GM21576 (cell line): Measurements from ENCODE around the gene ADGRA3.
"Not testable (repeated sequence)": the region's sequence is repeated elsewhere in the genome, so short reads cannot be mapped to it uniquely, and the experiment has no call there.

Experiments used
- ATAC-seq: cut with Tn5 transposase; IDR thresholded peaks from one replicate; pipeline ENCODE4 v1.9.1; 2021; ENCODE audit warnings: mild to moderate bottlenecking, moderate library complexity; ENCODE audit not compliant: unreplicated experiment

The ADGRA3 gene

DNA sequence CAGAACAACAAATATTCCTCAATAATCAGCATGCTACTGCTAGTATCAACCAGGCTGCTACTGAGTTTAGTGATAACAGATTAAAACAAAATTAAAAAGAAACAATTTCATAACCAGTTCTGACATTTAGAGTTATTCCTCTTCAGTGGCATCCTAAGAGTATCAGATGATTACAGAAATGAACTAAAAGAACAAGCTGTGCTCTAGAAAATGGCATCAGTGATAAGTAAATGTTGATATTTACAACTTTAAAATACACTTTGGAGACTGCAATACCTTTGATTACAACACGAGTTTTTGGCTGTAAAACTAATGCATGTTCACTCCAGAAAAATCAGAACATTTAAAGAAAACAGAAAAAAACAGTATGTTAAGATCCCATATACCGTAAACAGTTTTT, 72.9 kb downstream of the ADGRA3 start:
- no peak for ATAC-seq

DNA sequence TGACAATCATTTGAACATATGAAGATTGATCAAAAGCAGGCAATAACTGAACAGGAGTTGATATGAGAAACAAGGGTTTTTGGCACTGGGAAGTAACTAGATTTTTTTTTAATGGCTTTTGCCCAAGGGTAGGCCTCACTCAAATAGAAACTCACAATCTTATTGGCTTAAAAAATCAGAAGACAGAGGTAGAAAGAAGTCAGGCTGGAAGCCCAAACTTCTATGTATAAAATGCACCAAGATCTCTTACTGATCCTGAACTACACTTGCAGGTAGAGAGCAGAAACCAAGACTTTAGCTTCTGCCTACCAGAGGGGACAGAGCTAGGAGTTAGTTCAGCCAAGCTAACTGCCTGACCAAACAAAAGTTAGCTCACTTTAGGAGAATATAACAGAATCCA, 74.9 kb downstream of the ADGRA3 start:
- ATAC-seq, result no peak

DNA sequence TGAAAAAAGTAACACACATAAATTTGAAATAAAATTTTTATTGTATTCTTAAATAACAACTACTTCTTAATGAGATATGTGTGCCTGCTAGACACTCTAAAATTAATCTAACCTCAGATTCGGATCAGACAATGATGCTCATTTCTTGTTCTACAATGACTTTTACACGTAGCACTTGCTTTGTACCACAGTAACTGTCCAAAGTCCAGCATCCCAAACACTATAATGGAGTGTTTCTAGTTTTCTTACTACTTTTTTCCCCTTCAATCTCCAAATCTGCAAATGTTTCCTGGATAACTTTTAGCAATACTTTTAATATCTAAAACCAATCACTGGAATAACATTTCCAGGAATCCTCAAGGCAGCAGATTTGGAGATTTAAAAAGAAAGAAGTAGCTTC, 75.9 kb downstream of the ADGRA3 start:
- no peak for ATAC-seq

DNA sequence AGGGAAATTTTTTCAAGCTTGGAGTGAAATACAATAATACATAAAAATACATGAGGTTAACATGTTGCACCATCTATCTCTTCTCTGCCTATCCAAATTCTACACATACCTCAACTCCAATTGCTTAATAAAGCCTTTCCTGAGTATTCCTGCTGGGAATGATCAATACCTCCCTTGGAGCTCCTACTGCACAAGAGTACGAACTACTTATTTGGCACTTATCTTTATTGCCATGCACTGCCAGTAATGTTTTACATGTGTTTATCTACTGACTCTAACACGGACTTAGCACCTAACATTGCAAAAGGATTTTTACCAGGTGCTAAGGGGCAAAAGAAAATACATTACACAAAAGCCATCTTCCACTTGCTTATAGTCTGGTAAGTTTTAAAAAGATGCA, 80.2 kb downstream of the ADGRA3 start:
- no peak for ATAC-seq

DNA sequence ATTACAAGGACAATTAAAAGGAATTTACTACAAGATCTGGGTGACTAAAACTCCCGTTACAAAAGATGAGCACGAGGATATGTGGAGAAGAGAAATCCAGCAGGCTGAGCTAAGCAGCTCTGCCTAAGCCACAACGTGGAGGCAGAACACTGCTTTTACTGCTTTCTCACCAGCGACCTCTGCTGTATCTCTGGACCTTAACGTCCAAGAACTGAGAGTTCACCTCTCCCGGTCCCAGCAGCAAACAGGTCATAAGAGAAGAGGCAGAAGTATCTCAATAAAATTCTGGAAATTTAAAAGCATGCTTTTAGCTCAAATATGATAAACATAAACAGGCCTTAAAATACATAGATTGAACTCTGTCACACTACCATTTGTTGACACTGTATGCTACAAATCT, 81.0 kb downstream of the ADGRA3 start:
- ATAC-seq, result no peak

DNA sequence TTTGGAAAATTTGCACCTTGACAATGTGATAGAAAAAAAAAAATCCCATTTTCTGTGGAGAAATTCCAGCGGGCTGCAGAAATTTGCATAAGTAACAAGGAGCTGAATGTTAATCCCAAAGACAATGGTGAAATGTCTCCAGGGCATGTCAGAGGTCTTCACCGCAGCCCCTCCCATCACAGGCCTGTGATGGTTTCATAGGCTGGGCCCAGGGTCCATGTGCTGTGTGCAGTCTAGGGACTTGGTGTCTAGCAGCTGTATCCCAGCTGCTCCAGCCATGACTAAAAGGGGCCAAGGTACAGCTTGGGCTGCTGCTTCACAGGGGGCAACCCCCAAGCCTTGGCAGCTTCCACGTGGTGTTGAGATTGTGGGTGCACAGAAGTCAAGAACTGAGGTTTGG, 85.2 kb downstream of the ADGRA3 start:
- no peak for ATAC-seq

DNA sequence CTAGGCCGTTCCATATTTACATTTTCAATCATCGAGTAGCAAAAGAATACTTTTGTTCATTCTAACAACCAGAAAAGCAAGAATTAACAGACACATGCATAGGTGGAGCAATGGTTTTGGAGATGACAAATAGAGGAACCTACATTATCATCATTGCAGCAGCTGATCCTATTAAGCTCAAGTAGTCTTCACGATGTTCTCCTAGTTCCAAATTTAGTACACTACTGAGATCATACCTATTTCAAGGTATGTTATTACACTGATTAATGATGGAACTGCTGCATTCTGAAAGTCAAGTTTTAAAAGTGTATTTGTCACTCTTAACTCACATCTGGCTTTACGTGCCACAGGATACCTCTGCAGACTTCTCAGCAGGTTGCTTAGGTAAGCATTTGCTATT, 87.4 kb downstream of the ADGRA3 start:
- no peak for ATAC-seq

DNA sequence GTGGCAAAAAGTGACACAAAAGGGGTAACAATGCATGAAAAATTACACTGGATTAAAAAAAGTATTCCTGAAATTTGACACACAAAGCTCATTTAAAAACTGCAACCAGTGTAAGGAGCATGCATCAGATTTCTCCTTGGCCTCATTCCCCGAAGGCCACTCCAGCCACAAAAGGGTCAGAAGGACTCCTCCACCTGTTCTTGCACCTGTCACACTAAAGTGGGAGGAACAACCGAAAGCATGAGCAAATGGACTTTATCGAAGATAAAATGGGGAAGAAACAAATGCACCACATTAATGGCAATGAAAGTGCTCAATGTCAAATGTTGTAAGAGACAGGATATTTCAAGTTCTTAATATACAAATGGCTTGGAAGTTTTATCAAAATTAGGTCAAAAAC, 88.2 kb downstream of the ADGRA3 start:
- no peak for ATAC-seq

DNA sequence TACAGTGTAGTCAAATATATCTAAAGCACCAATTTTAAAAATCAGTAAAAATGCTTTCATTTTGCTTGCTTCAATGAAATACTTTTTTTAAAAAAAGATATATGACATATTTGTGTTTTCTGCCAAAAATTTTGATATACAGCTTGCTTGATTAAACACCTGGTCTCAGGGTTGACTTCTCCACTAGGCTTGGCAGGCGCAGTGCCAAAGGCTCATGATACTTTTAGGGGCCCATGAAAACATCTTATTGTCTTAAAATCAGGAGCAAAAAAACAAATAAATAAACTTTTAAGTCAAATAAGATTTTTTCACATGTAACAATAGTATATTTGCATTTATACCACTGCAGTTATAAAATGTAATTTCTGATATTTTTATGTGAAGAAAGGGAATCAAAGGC, 95.6 kb downstream of the ADGRA3 start:
- no peak for ATAC-seq

DNA sequence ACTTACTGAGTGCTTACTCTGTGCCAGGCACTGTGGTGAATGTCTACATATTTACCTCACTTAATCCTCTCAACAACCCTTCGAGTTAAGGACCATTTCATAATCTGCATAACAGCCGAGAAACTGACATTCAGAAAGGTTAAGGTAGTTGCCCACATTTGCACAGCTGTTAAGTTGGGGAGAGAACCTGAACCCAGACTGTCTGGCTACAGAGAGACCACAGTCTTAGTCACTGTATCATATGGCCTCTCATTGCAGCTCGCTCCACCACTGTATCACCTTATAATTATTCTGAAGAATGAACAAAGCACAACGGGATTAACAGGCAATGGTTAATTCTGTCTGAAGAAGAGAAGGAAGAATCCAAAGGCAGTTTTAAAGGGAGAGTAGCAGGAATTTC, 98.5 kb downstream of the ADGRA3 start:
- ATAC-seq, result no peak

DNA sequence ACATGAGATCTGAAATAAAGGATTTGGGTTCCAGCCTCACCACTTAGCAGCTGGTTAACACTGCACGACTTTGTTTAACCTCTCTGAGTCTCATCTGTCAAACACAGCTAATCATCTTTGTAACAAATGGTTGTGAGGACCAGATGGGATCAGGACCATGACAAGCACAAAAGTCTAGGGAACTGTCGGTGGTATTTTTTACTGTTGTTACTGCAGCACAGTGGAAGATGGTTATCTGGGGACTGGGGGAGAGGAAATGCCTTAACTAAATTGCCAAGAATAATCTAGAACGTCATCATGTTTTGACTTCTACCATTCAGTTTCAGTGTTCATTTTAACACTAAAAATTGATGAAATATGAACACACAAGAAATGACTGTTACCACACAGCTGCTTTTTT, 99.5 kb downstream of the ADGRA3 start:
- ATAC-seq, result no peak

DNA sequence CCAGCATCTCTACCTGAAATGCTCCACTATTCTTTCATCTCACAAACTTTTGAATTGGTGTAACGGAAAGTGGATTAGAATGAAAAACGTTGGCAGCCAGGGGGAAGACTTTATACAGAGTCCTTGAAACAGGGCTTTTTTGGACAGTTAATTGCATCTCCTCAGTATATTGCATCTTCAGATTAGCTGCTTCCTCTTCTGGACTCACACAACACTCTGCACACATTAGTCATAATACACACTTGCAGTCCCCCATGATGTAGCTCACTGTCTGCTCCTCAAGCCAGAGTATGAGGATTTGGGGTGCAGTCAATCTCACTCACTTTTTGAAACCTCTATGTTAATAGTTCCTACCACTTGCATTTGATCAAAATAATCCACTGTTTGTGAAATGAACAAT, 101.0 kb downstream of the ADGRA3 start:
- no peak for ATAC-seq

DNA sequence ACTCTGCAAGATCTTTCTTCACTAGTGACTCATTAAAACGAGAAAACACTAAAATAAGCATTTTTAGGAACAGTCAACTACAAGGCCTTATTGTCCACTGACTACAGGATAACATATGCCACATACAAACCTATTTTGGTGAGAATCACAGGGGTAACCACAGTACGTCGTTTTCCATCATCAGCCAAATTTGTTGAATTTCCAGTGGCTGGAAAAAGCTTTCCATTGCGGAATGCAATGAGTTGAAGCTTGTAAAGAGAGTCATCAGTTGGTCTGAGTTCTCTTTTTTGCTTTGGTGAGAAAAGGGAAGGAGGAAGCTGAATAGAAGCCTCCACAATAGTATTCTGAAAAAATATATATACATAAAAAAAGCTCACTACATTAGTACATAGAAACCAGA, 102.4 kb downstream of the ADGRA3 start:
- ATAC-seq, result no peak

DNA sequence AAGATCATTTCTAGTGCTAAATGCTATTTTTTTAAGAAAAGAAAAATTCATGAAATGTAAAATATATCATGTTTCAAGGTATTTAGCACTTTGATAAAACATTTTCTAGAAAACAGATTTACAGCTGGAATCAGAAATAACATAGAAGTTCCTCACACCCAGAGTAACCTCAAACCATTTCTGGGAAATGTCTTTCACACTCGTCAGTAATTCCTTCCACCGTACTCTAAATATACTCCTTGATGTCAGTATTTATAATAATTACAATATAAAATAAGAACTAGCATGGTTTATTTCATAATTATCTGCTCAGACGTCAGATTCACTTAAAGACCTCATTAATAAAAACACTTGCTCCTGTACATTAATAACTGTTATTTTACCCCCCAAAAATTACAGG, 103.9 kb downstream of the ADGRA3 start:
- ATAC-seq, result no peak

DNA sequence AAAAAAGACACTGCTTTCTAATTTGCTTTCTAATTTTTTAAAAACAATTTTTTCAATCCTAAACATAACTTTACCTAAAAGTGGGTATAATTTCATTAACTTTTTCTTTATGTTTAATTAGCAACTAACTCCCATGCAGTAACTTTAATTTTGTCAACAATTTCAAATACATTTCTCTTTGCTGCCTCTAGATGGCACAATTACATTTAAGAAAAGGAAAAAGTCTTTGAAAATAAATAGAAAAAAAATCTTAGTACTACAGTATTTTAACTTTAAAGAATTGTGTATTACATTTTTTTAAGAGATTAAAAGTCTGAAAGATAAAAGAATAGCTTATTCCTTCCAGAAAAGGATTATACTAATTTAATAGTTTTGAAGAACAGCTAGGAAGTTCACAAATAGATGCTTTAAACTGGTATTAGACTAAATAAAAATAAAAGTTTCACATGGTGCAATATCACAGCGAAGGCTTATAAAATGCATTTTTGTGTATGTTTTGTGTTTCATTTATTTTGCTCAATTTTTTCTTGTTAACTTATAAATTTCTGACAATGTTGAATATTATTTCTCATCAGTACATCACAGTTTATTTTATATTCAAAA, 105.1 kb downstream of the ADGRA3 start:
- ATAC-seq, result no peak

DNA sequence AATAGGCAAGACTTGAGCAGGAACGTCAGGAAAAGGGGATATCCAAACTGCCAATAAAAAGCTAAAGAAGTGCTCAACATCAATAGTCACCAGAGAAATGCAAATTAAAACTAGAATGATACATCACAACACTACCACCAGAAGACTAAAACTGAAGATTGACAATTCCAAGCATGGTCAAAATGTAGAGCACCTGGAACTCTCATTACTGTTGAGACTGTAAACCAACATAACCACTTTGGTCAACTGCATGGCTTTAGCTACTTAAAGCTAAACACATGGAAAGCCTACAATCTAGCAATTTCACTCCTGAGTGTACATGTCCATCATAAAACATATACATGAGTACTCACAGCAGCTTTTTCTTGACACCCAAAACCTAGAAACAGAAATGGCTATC, 107.4 kb downstream of the ADGRA3 start:
- ATAC-seq, result no peak

DNA sequence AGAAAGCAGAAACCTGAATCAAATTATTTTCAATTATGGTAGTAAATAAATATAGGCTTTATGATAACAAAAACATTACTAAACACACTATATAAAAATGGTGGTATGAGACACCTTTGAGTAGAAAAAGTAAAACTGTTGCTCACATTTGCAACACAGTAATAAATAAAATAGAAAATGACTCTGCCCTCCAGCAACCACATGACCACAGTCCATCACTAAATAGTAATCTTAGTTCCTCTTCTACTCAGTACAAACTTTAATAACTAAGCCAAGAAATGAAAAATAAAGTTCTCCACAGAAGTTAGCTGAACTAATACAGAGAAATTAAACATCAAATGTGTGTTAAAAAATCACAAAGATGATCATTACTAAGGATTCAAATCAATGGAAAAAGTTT, 108.5 kb downstream of the ADGRA3 start:
- ATAC-seq, result no peak

DNA sequence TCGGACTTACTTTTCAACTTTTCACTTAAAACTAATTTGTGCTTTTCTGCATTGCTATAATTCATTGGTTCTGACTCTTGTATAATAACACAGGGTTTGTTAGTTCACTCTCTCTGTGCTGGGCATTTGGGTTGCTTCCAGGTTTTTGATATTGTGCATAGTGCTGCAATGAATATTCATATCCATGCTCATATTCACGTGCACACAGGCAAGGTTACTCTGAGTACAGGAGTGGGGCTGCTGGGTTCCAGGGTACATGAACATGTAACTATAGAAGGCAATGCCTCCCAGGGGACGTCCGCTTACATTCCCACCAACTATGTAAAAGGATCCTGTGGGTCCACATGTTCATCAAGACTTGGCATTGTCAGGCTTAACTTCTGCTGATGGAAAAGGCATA, 117.2 kb downstream of the ADGRA3 start:
- no peak for ATAC-seq

DNA sequence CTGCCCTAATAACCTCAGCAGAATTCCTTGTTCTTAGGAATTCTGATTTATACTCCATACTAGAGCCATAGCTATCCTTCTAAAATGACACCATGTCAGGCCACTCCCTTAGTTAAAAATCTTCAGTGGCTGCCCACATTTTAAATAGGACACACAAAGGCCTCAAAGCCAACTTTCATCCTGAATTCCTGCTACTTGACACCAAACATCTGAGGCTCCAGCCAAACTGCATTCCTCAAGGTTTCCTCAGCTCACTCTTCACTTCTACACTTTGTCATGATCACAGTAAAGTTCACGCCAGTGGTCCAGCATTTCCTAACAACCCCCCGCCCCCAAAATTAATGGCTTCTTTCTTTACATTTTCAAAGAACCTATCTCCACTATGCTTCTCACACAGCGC, 124.3 kb downstream of the ADGRA3 start:
- ATAC-seq, result no peak

DNA sequence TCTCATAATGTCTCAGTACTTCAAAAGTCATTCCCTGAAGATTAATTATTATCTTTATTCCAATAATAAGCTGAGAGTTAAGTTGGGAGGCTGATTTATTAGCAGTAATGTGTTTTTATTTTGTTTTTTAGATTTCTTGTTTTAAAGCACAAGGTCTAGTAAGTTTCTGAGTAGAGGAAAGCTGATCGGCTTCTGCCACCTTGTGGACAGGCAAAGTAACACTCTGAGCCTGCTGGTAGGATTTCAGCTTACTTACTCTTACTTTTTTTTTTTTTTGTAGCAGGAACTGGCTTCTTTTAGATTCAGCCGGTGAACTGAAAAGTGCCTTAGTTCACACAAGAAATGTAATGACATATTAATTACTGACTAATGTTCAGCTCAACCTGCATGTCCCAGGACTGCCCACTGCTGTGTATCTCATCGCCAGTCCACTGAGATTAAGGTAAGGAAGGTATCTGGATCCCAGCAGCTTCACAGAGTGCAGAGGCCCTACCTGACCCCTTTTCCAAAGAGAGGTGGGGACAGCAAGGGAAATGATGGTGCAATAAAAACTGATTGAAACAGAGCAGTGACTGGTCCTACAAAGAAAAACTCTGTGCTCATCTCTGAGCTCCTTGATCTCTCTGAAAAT, 126.5 kb downstream of the ADGRA3 start:
- ATAC-seq, result no peak

DNA sequence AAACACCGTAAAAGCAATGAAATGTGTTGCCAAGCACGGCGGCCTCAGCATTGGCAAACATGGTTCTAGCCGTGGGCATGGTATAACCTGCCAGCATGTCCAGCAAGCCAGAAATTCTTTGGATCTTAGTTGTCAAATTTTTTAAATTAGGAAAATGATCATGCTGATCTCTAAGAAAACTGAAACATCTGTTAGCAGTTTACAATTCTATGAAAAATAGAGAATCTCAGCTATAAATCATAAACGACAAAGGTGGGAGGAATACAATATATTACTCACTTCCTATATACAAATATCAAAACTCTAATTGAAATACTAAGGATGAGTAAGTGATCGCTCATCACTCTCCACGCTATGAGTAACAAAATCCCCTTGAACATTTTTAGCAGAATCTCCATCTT, 130.3 kb downstream of the ADGRA3 start:
- no peak for ATAC-seq

DNA sequence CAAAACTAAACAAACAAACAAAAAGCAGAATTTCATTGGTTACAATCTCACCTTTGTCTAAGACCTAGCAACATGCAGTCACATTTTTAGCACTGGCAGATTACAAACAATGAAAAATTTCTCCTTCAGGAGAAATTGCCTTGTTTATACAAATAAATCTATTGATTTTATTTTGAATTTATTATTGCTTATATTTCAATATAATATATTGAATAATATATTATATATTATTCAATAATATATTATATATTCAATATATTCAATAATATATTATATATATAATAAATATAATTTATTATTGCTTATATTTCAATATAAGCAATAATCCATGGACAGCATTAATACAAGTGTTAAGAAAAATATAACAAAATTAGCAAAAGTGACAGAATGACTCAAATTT, 131.7 kb downstream of the ADGRA3 start:
- no peak for ATAC-seq

DNA sequence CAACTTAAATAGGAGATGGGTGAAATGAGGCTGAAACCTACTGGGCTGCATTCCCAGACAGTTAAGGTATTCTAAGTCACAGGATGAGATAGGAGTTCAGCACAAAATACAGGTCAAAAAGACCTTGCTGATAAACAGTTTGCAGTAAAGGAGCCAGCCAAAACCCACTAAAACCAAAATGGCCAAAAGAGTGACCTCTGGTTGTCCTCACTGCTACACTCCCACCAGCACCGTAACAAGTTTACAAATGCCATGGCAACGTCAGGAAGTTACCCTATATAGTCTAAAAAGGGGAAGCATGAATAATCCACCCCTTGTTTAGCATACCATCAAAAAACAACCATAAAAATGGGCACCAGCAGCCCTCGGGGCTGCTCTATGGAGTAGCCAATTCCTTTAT, 133.7 kb downstream of the ADGRA3 start:
- ATAC-seq, result not testable (repeated sequence)
